8988T (cell line): ENCODE results near the gene HRH4.
A peak's percentile ranks its signal among the peaks of the same experiment; 100 is the strongest.

Experiments used
- DNase-seq: peaks from one replicate; pipeline ENCODE4 v3.0.0; 2011

Gene HRH4

GRCh38 chr18:24514439-24514838 lies 54.0 kb downstream of the HRH4 start:
- DNase-seq: peak; percentile 72

- no peak for DNase-seq
These were observed 55.3 kb downstream of the HRH4 start for GRCh38 chr18:24515721-24516120.

DNA sequence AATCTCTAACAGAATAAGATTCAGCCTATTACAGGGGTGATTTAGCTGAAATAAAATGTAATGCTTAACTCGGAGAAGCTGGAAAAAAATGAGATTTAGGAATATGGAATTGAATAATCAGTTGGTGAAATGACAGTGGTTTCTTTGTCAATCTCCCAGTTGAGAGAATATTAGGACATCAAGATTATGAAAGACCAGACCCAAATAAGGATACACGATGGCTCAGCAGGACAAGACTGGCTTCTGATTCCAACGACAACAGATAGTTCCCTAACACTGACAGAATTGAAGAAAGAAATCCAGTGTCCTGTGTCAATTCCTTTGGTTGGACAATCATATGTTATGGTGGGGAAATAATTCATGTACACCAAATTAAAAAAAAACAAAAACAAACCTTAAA lies 55.8 kb downstream of the HRH4 start:
- DNase-seq: no peak

GRCh38 chr18:24517554-24517953 lies 57.1 kb downstream of the HRH4 start:
- no peak for DNase-seq

DNA sequence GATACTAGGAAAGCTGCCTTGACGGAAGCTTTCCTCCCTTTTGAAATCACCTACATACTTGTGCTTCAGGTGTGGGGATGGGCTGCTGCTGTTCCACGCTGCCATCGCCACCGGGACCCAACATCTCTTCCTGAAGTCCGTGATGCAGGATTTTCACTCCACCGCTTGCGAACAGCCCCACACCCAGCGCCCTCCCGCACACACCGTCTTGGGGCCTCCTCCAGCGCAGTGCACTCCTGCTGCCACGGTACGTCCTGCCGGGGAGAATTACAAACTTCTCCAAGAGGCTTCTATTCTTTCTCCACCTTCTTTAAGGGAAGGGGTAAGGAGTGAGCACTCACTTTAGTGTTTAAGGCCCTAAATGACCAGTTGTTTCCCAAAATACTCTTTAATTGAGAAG lies 58.2 kb downstream of the HRH4 start:
- DNase-seq: no peak
